ENCODE measurements around the gene CRYBB1.

Gene CRYBB1

DNA sequence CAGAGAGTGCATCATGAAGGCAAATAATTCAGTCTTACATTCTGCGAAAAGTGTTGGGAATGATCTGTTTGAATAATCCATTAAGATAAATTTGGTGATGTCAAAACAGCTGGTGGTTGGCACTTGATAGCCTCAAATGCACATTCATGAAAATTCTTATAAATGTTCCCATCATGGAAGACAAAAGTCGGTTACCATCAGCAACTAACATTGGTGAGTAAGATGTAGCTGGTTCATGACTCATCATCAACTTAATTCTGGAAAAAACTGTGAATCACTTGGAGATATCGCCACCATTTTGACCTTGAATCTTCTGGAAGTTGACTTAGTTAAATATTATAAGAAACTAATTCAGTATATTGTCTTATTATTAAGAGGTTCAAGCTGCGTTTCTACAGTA lies 11.2 kb downstream of the CRYBB1 start:
- DNase-seq (ENCODE audit: low read depth in 3 of 3), result no peak

GRCh38 chr22:26604368-26604767 lies 13.5 kb downstream of the CRYBB1 start:
- DNase-seq (ENCODE audit: low read depth in 3 of 3), result no peak

- no peak for DNase-seq (ENCODE audit: low read depth in 3 of 3)
Observed at GRCh38 chr22:26602127-26602526, 15.7 kb downstream of the CRYBB1 start.

DNA sequence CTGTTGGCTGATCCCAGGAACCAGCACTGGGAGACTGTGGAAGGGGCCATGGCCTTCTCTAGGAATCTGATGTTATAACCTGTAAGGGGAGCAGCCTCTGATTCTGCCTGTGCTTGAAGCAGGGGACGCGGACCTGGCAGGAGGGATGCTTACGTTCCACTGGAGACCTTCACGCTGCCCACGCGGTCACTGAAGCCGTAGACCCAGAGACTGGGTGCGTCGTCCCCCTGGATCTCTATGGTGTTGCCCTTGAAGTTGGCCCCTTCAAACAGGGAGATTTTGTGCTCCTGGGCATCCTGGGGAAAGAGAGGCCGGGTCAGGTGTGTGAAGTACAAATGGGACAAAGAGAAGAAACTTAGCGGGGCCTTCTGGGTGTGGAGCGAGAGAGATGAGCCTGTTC lies 16.1 kb downstream of the CRYBB1 start:
- no peak for DNase-seq (ENCODE audit: low read depth in 3 of 3)

- no peak for DNase-seq (ENCODE audit: low read depth in 3 of 3)
Observed at GRCh38 chr22:26599505-26599904, 18.3 kb downstream of the CRYBB1 start.

DNA sequence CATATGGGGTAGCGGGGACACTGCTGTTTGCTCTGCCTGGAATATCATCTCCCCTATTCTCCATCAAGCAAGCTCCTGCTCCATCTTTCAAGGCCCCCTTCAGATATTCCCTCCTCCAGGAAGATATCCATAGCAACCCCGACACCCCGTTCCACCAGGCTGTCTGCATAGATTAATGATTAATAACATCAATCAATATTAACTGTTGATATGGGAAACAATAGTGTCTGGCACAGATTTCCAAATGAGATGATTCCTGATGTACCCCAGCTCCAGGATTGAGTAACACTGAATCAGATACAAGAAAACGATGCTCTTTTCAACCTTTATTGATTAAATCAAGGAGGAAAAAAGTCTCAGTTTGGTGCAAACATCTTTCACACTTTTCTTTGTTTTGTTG lies 20.3 kb downstream of the CRYBB1 start:
- no peak for DNase-seq (ENCODE audit: low read depth in 3 of 3)

- no peak for DNase-seq (ENCODE audit: low read depth in 3 of 3)
Observed at GRCh38 chr22:26597026-26597425, 20.8 kb downstream of the CRYBB1 start.

DNA sequence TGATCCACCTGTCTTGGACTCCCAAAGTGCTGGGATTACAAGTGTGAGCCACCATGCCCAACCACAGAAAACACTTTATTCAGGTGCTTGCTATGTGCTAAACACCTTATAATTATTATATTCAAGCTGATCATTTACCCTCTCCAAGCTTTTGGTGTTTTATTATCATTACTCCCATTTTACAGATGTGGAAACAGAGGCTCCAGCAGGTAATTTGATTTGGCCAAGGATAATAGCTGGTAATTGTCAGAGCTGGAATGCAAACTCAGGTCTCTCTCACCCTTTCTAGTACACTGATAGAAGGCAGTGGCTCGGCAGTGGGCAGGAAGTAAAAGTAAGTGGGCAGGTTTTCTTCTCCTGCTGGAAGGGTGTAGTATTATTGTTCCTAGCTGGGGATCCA lies 24.1 kb downstream of the CRYBB1 start:
- DNase-seq (ENCODE audit: low read depth in 3 of 3), result no peak

- DNase-seq (ENCODE audit: low read depth in 3 of 3), result peak in 1 of 3 experiments; percentile 20
Observed at GRCh38 chr22:26592421-26592891, 25.4 kb downstream of the CRYBB1 start.

GRCh38 chr22:26589845-26590736 lies 27.7 kb downstream of the CRYBB1 start, which contains the start of gene TPST2:
TSS of gene TPST2 (minus strand) at chr22:26590132. CDS start at chr22:26541630, 48,502 bp downstream.
- DNase-seq (ENCODE audit: low read depth in 3 of 3), result peak; percentile 37 to 68 (median 59)

GRCh38 chr22:26589367-26589844 lies 28.4 kb downstream of the CRYBB1 start:
- peak in 1 of 3 experiments; percentile 27 for DNase-seq (ENCODE audit: low read depth in 3 of 3)

DNA sequence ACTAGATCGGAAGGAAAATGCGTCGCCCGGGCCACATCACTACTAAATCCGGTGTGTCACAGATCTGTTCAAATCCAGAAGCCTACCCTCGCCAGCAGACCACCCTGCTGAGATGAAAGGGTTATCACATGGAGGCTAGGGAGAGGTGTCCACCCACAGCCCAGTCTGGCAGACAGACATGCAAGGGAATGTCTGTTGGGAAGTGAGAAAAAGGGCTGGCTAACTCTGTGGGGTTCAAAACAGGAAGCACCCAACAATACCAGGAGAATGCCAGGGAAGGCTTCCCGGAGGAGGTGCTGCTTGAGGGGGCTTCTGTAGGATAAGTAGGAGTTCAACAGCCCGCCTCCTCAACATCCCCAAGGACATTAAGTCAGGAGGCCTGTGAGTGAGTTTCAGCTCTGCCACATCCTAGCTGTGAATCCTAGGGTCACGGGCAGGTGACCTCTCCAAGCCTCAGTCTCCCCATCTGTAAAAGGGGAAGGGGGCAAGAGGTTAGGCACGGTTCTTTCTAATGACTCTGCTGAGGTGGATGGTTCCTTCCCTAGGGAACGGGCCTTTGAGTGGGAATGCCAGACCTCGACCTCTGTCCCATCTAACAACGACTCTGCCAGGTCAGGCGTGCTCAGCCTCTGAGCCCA lies 29.0 kb downstream of the CRYBB1 start:
- DNase-seq (ENCODE audit: low read depth in 3 of 3), result no peak

GRCh38 chr22:26587991-26588613 lies 29.7 kb downstream of the CRYBB1 start:
- DNase-seq (ENCODE audit: low read depth in 3 of 3), result no peak

DNA sequence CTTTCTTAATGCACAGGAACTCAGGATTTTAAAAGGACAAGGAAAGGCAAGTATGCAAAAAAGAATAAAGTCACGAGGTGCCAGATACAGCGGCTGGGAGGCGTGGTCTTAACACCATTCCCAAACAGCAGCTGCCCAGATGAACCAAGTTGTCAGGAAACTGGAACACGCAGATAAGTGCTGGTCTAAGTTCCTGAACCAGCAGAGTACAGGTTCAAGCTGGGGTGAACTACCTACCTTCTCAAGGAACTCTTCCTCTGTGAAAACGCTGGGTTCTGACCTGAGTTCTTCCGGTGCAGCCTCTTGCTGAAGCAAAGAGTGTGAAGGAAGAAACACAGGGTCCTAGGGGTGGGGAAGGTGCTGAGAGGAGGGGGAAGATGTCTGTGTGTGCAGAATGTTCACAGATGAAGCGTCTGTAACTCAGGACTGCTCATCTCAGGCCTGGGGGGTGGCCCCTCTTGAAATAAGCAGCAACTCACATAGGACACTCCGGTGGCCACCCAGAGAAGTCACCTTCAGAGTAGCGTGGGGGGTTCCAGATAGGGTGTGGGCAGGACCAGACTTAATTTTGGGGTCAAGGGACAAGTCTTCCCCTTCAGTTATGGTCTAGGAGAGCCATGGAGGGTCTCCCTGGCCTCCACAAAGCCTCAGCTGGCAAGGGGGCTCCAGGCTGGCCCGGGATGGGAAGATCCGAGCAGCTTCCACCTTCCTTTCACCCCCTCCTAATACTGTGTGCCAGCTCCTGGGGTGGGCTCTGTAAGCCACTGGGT lies 31.1 kb downstream of the CRYBB1 start:
- DNase-seq (ENCODE audit: low read depth in 3 of 3), result no peak

- DNase-seq (ENCODE audit: low read depth in 3 of 3), result no peak
Observed at GRCh38 chr22:26585104-26585790, 32.6 kb downstream of the CRYBB1 start.

- DNase-seq (ENCODE audit: low read depth in 3 of 3), result no peak
Observed at GRCh38 chr22:26584010-26584409, 33.8 kb downstream of the CRYBB1 start.

GRCh38 chr22:26581633-26582168 lies 36.1 kb downstream of the CRYBB1 start:
- no peak for DNase-seq (ENCODE audit: low read depth in 3 of 3)

- DNase-seq (ENCODE audit: low read depth in 3 of 3), result no peak
Observed at GRCh38 chr22:26581026-26581425, 36.8 kb downstream of the CRYBB1 start.

- no peak for DNase-seq (ENCODE audit: low read depth in 3 of 3)
Observed at GRCh38 chr22:26580240-26580962, 37.4 kb downstream of the CRYBB1 start.

- peak in 1 of 3 experiments; percentile 48 for DNase-seq (ENCODE audit: low read depth in 3 of 3)
Observed at GRCh38 chr22:26579331-26579886, 38.4 kb downstream of the CRYBB1 start.
